ENCODE data around the gene OR4A47.
"Not testable (repeated sequence)": the region's sequence is repeated elsewhere in the genome, so short reads cannot be mapped to it uniquely, and the experiment has no call there.

The OR4A47 gene

GRCh38 chr11:48488493-48488892 lies at the start of gene OR4A47:
TSS of gene OR4A47 (plus strand) at chr11:48488793. CDS start at chr11:48488793, 0 bp downstream.
- not testable (repeated sequence) for DNase-seq

- DNase-seq, result not testable (repeated sequence)
Observed at GRCh38 chr11:48455909-48456308, 32.7 kb upstream of the OR4A47 start.

GRCh38 chr11:48473966-48474365 lies 14.6 kb upstream of the OR4A47 start:
- not testable (repeated sequence) for DNase-seq

GRCh38 chr11:48474703-48475102 lies 13.9 kb upstream of the OR4A47 start:
- DNase-seq, result not testable (repeated sequence)

GRCh38 chr11:48506169-48506568 lies 17.6 kb downstream of the OR4A47 start:
- not testable (repeated sequence) for DNase-seq

- no peak for DNase-seq
Observed at GRCh38 chr11:48538991-48539390, 50.4 kb downstream of the OR4A47 start.

Data from activated CD8-positive, alpha-beta memory T cell treated with anti-CD3 and anti-CD28 coated beads, Interleukin-2, amount 50 U/mL, for 4 hours (primary cell).